Measurements from ENCODE around the gene RGS9.

DNA sequence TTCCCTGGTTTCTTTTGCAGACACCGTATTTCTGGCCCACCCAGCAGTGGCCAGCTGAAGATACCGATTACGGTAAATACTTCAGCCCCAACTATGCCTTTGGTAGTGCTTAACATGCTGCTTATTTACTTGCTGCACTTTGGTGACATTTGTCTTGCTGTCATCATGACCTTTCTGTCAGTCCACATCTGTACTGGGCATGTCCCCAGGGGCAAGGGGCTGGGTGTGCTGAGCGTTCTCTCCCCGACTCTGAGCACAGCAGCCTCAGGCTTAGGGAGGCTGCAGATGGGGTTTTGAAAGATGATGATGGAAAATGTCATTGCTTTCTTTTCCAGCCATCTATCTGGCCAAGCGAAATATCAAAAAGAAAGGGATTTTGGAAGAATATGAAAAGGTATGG, 23.3 kb downstream of the RGS9 start:
- TF ChIP-seq, protein P1, sequence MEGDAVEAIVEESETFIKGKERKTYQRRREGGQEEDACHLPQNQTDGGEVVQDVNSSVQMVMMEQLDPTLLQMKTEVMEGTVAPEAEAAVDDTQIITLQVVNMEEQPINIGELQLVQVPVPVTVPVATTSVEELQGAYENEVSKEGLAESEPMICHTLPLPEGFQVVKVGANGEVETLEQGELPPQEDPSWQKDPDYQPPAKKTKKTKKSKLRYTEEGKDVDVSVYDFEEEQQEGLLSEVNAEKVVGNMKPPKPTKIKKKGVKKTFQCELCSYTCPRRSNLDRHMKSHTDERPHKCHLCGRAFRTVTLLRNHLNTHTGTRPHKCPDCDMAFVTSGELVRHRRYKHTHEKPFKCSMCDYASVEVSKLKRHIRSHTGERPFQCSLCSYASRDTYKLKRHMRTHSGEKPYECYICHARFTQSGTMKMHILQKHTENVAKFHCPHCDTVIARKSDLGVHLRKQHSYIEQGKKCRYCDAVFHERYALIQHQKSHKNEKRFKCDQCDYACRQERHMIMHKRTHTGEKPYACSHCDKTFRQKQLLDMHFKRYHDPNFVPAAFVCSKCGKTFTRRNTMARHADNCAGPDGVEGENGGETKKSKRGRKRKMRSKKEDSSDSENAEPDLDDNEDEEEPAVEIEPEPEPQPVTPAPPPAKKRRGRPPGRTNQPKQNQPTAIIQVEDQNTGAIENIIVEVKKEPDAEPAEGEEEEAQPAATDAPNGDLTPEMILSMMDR (IDR thresholded peaks at IDR 0.05): no peak
- TF ChIP-seq POLR2AphosphoS5 (IDR thresholded peaks at IDR 0.05): no peak

All from esophagus muscularis mucosa (tissue), 3 donors.